H1 (cell line): ENCODE results near the gene TEX22. TPM values are rescaled to one million over a fixed set of nuclear protein-coding genes. Genes with fewer than 3 reads are reported as not detected.

Experiments
- CTCF ChIA-PET: fragments of 300-600 bp; sonication (Branson Sonifier 250); formaldehyde crosslinking; loops from one replicate; lab custom pipeline; 2021; ENCODE audit not compliant: partially characterized antibody; lab: Charles Lee
- POLR2A ChIA-PET: fragments of 300-600 bp; sonication (Branson Sonifier 250); formaldehyde crosslinking; loops from one replicate; lab custom pipeline; 2021; ENCODE audit warnings: inconsistent platforms; ENCODE audit not compliant: partially characterized antibody; lab: Charles Lee
- DNase-seq, 2 experiments: peaks; one replicate each; pipeline versions ENCODE4 v3.0.0 to v3.0.0-alpha.2; 2010 to 2022; ENCODE audit warnings: low spot score in 2 of 2, low read depth in 1 of 2, mixed read lengths in 1 of 2
- FAIRE-seq: peaks from 2 replicates; lab custom pipeline; 2011; peaks lifted over from hg19 to GRCh38; lab: Jason Lieb, UNC
- H2AFZ ChIP-seq: 2 replicates; pipeline ENCODE4 v1.8.1; 2012; ENCODE audit warnings: low read length, inconsistent platforms
- H2AK5ac ChIP-seq: 2 replicates; pipeline ENCODE4 v1.6.1; 2013; ENCODE audit warnings: low read depth, low read length
- H2BK120ac ChIP-seq: replicated peaks from 2 replicates; pipeline ENCODE3; 2013; ENCODE audit warnings: low read depth, low read length, inconsistent platforms
- H2BK12ac ChIP-seq: 2 replicates; pipeline ENCODE4 v1.6.1; 2013; ENCODE audit warnings: low read depth, low read length
- H2BK15ac ChIP-seq: 2 replicates; pipeline ENCODE4 v1.6.1; 2013; ENCODE audit warnings: low read length
- H2BK20ac ChIP-seq: 2 replicates; pipeline ENCODE4 v1.6.1; 2013; ENCODE audit warnings: low read length
- H2BK5ac ChIP-seq: 2 replicates; pipeline ENCODE4 v1.6.1; 2013; ENCODE audit warnings: low read depth, low read length
- H3K14ac ChIP-seq: 2 replicates; pipeline ENCODE4 v1.6.1; 2013; ENCODE audit warnings: inconsistent platforms; ENCODE audit not compliant: insufficient read length
- H3K18ac ChIP-seq: 2 replicates; pipeline ENCODE4 v1.6.1; 2013; ENCODE audit warnings: low read length; ENCODE audit errors: extremely low read depth
- H3K23ac ChIP-seq: 2 replicates; pipeline ENCODE4 v1.6.1; 2013; ENCODE audit warnings: inconsistent platforms; ENCODE audit not compliant: insufficient read length
- H3K23me2 ChIP-seq: 2 replicates; pipeline ENCODE4 v1.6.1; 2013; ENCODE audit warnings: low read depth, low read length
- H3K27ac ChIP-seq: 2 replicates; pipeline ENCODE4 v1.6.1; 2011; ENCODE audit warnings: low read depth, low read length, inconsistent platforms
- H3K27me3 ChIP-seq, 4 experiments: replicated peaks in 1 of 4; 1 replicate in 1 of 4; 2 replicates in 3 of 4; pipeline versions ENCODE4 v1.6.1 to v1.8.1; 2011 to 2013; ENCODE audit warnings: low read length in 3 of 4, mild to moderate bottlenecking in 3 of 4, inconsistent platforms in 2 of 4, mixed read lengths in 2 of 4, moderate library complexity in 1 of 4; ENCODE audit not compliant: control insufficient read depth in 3 of 4, insufficient read depth in 3 of 4; ENCODE audit errors: extremely low read depth in 1 of 4
- H3K36me3 ChIP-seq, 4 experiments: 2 replicates each; pipeline versions ENCODE4 v1.6.1 to v1.8.1; 2011 to 2013; ENCODE audit warnings: mild to moderate bottlenecking in 4 of 4, low read length in 3 of 4, moderate library complexity in 2 of 4, control low read depth in 1 of 4, inconsistent platforms in 1 of 4; ENCODE audit not compliant: insufficient read depth in 4 of 4, control insufficient read depth in 2 of 4
- H3K4ac ChIP-seq: replicated peaks from 2 replicates; pipeline ENCODE3; 2013; ENCODE audit warnings: low read length, low read depth, mixed read lengths, inconsistent platforms; ENCODE audit not compliant: insufficient read length
- H3K4me1 ChIP-seq, 4 experiments: replicated peaks in 1 of 4; 1 replicate in 1 of 4; 2 replicates in 3 of 4; pipeline versions ENCODE4 v1.6.1 to v1.8.1; 2011 to 2013; ENCODE audit warnings: low read length in 3 of 4, inconsistent platforms in 2 of 4, mixed read lengths in 1 of 4; ENCODE audit not compliant: insufficient read depth in 4 of 4, control insufficient read depth in 3 of 4
- H3K4me2 ChIP-seq, 2 experiments: 2 replicates each; pipeline versions ENCODE4 v1.6.1 to v1.8.1; 2011 to 2013; ENCODE audit warnings: low read depth in 2 of 2, low read length in 2 of 2, control low read depth in 1 of 2, inconsistent platforms in 1 of 2, mild to moderate bottlenecking in 1 of 2; ENCODE audit not compliant: insufficient read depth in 1 of 2
- H3K4me3 ChIP-seq, 4 experiments: fragments of 200-600, 300-600 bp in 1 of 4; sonication (generic), shearing (Covaris generic), sonication (Bioruptor Twin) in 1 of 4; 2 replicates each; pipeline versions ENCODE4 v1.5.1 to v1.8.1; 2011 to 2016; ENCODE audit warnings: low read length in 4 of 4, low read depth in 3 of 4, control low read depth in 2 of 4, inconsistent platforms in 2 of 4, mild to moderate bottlenecking in 2 of 4, mixed read lengths in 1 of 4, moderate library complexity in 1 of 4; ENCODE audit not compliant: insufficient read depth in 2 of 4; ENCODE audit errors: extremely low read depth in 1 of 4
- H3K56ac ChIP-seq: replicated peaks from 2 replicates; pipeline ENCODE3; 2013; ENCODE audit warnings: low read depth, mild to moderate bottlenecking, mixed read lengths, low read length, inconsistent platforms; ENCODE audit not compliant: insufficient read length
- H3K79me1 ChIP-seq: 2 replicates; pipeline ENCODE4 v1.6.1; 2013; ENCODE audit warnings: low read depth, low read length, control low read depth
- H3K79me2 ChIP-seq, 2 experiments: 2 replicates each; pipeline versions ENCODE4 v1.6.1 to v1.8.1; 2012 to 2013; ENCODE audit warnings: low read length in 2 of 2, mild to moderate bottlenecking in 2 of 2, inconsistent platforms in 1 of 2; ENCODE audit not compliant: insufficient read depth in 2 of 2, control insufficient read depth in 1 of 2
- H3K9ac ChIP-seq, 4 experiments: replicated peaks in 1 of 4; 1 replicate in 1 of 4; 2 replicates in 3 of 4; pipeline versions ENCODE4 v1.6.1 to v1.8.1; 2011 to 2013; ENCODE audit warnings: low read depth in 3 of 4, low read length in 3 of 4, control low read depth in 2 of 4, mild to moderate bottlenecking in 2 of 4, moderate library complexity in 2 of 4, inconsistent platforms in 1 of 4; ENCODE audit errors: extremely low read depth in 1 of 4
- H3K9me3 ChIP-seq, 2 experiments: 2 replicates each; pipeline versions ENCODE4 v1.6.1 to v1.8.1; 2012 to 2013; ENCODE audit warnings: mild to moderate bottlenecking in 2 of 2, moderate library complexity in 2 of 2, control low read depth in 1 of 2, inconsistent platforms in 1 of 2, low read depth in 1 of 2, low read length in 1 of 2, mixed read lengths in 1 of 2; ENCODE audit not compliant: insufficient read depth in 2 of 2
- H4K20me1 ChIP-seq, 2 experiments: replicated peaks in 1 of 2; 2 replicates each; pipeline versions ENCODE3 to v1.8.1; 2011 to 2013; ENCODE audit warnings: inconsistent platforms in 2 of 2, low read length in 2 of 2, mild to moderate bottlenecking in 1 of 2; ENCODE audit not compliant: insufficient read depth in 2 of 2, control insufficient read depth in 1 of 2
- H4K5ac ChIP-seq: 2 replicates; pipeline ENCODE4 v1.6.1; 2013; ENCODE audit warnings: low read length, low read depth, mixed read lengths, inconsistent platforms; ENCODE audit not compliant: insufficient read length
- H4K8ac ChIP-seq: 2 replicates; pipeline ENCODE4 v1.8.0; 2013; ENCODE audit warnings: mild to moderate bottlenecking, moderate library complexity, low read length, inconsistent platforms; ENCODE audit not compliant: insufficient read depth; ENCODE audit errors: extremely low read depth
- H4K91ac ChIP-seq: replicated peaks from 2 replicates; pipeline ENCODE3; 2013; ENCODE audit warnings: low read length, mixed read lengths, inconsistent platforms; ENCODE audit not compliant: insufficient read length
- ASH2L ChIP-seq: fragments of 200-600, 300-600 bp; sonication (generic); IDR thresholded peaks from one replicate; pipeline ENCODE4 v1.7.1; 2017; ENCODE audit warnings: low read length
- CEBPB ChIP-seq: IDR thresholded peaks from 2 replicates; pipeline ENCODE4 v1.6.1; 2012; ENCODE audit warnings: low read depth, low read length
- CHD2 ChIP-seq: IDR thresholded peaks from 2 replicates; pipeline ENCODE4 v1.6.1; 2012; ENCODE audit warnings: low read length, improper control_type of control experiment
- CREB1 ChIP-seq: IDR thresholded peaks from 2 replicates; pipeline ENCODE4 v1.6.1; 2012; ENCODE audit warnings: inconsistent platforms
- CTCF ChIP-seq, 3 experiments: IDR thresholded peaks; 1 replicate in 2 of 3; 2 replicates in 1 of 3; pipeline versions ENCODE4 v1.5.1 to v1.6.1; 2011; ENCODE audit warnings: low read length in 3 of 3, mild to moderate bottlenecking in 3 of 3, inconsistent platforms in 2 of 3, low read depth in 1 of 3, moderate library complexity in 1 of 3; ENCODE audit not compliant: insufficient read depth in 1 of 3; ENCODE audit errors: control extremely low read depth in 1 of 3
- FOSL1 ChIP-seq: IDR thresholded peaks from 2 replicates; pipeline ENCODE4 v1.6.1; 2011; ENCODE audit warnings: mild to moderate bottlenecking, low read depth, low read length, moderate library complexity; ENCODE audit not compliant: insufficient read depth
- NRF1 ChIP-seq: IDR thresholded peaks from 2 replicates; pipeline ENCODE4 v1.6.1; 2011; ENCODE audit warnings: mild to moderate bottlenecking, low read depth, low read length, improper control_type of control experiment
- POLR2A ChIP-seq, 2 experiments: IDR thresholded peaks; 1 replicate in 1 of 2; 2 replicates in 1 of 2; pipeline ENCODE4 v1.6.1; 2011; ENCODE audit warnings: low read depth in 2 of 2, low read length in 2 of 2, mild to moderate bottlenecking in 2 of 2; ENCODE audit errors: control extremely low read depth in 1 of 2
- RAD21 ChIP-seq, 2 experiments: IDR thresholded peaks in 1 of 2; conservative IDR thresholded peaks in 1 of 2; 2 replicates each; pipeline ENCODE4 v1.6.1; 2011; ENCODE audit warnings: low read depth in 2 of 2, low read length in 2 of 2, improper control_type of control experiment in 1 of 2, inconsistent platforms in 1 of 2, mild to moderate bottlenecking in 1 of 2, moderate library complexity in 1 of 2
- SP1 ChIP-seq: IDR thresholded peaks from 2 replicates; pipeline ENCODE4 v1.6.1; 2011; ENCODE audit warnings: low read depth, low read length
- SP4 ChIP-seq: IDR thresholded peaks from 2 replicates; pipeline ENCODE4 v1.6.1; 2012; ENCODE audit warnings: low read length, inconsistent platforms
- WGBS, 2 experiments: shearing (Covaris generic) in 1 of 2; methylation state at CpG; one replicate each; pipeline versions ENCODE4 v1.1.6 to v1.1.7; 2013 to 2015; ENCODE audit warnings: low lambda C conversion rate in 2 of 2, mixed read lengths in 2 of 2, inconsistent platforms in 1 of 2, low coverage in 1 of 2, missing lambda C conversion rate in 1 of 2; ENCODE audit not compliant: insufficient replicate concordance in 2 of 2, insufficient coverage in 1 of 2, insufficient read length in 1 of 2; ENCODE audit errors: extremely low coverage in 1 of 2, missing lambda C conversion rate in 1 of 2; 5-methylcytosine and 5-hydroxymethylcytosine counted together
- polyA plus RNA-seq, 7 experiments: library from polyadenylated mRNA; depleted of rRNA in 3 of 7; stranded (reverse) in 5 of 7; unstranded in 2 of 7; fragments of >200 nt in 5 of 7; fragments of 200-250 nt in 2 of 7; gene quantifications; 1 replicate in 5 of 7; 2 replicates in 1 of 7; 4 replicates in 1 of 7; pipeline versions ENCODE4 v1.2.1 to v1.2.3, GENCODE V29; 2011 to 2013; ENCODE audit warnings: missing spikeins in 2 of 7, mixed read lengths in 2 of 7
- total RNA-seq: library from RNA; stranded (reverse); fragmentation: NEBNext Ultra II Directional; extraction: Animal tissue kit (Norgen Biotek cat#: 25700); gene quantifications from 2 replicates; pipeline ENCODE4 v1.2.1, GENCODE V29; 2021

Gene TEX22
- total and polyA plus RNA-seq, 2 of the 8 experiments (the other 6 are each of a cell fraction or from before 2014, with no cell fraction given): 0.24 to 0.39 TPM

- Histone ChIP-seq H3K9me3 (no peaks in the 10 kb centered on the region), H2AFZ (no peak overlapping the region), H4K8ac (no peak overlapping the region), H2AK5ac (no peak overlapping the region), H4K91ac (no peak overlapping the region), H3K23me2 (no peaks in the 10 kb centered on the region), H2BK20ac (no peak overlapping the region), H3K4me2 (no peak overlapping the region), H3K4ac (no peak overlapping the region), H3K4me1 (no peaks in the 10 kb centered on the region), H3K18ac (no peak overlapping the region), H3K79me2 (peaks cover 0 to 2% of the 10 kb centered on the region in 2 experiments; a peak in 1 of 4 replicates), H2BK15ac (no peak overlapping the region), H3K4me3 (no peak overlapping the region), H3K9ac (no peak overlapping the region), H4K5ac (no peak overlapping the region), H3K23ac (no peak overlapping the region), H2BK12ac (no peak overlapping the region), H3K14ac (no peak overlapping the region), H4K20me1 (peaks cover 13 to 24% of the 10 kb centered on the region in 2 experiments), H3K36me3 (peaks cover 20 to 63% (median 38%) of the 10 kb centered on the region in 4 experiments), H3K27me3 (no peaks in the 10 kb centered on the region), H2BK5ac (no peak overlapping the region), H3K56ac (no peak overlapping the region), H2BK120ac (no peak overlapping the region), H3K79me1 (peaks cover 6% of the 10 kb centered on the region; the same call in 1 of the 2 replicates), H3K27ac (no peak overlapping the region)
- no peak for FAIRE-seq
- DNase-seq: no peak
- WGBS, 2 experiments: 92% methylated on average over 29 of the region's 29 CpGs; no CpG with 5 or more reads in 1 of the 2 experiments
- ChIA-PET CTCF (interaction anchor here (0.6 to 2.5 kb wide), 7 partner anchors 11 to 72 kb away, joined by 3 to 11 read pairs (median 4); no protein-coding TSS in a partner anchor), POLR2A (interaction anchor here (1.5 kb wide), 1 partner anchor 18 kb away, joined by 3 read pairs; no protein-coding TSS in a partner anchor)
- TF ChIP-seq CREB1 (no peak), CTCF (IDR thresholded peaks at IDR 0.05; ENCODE audit: control extremely low read depth in 1 of 3, insufficient read depth in 1 of 3, low read depth in 1 of 3, low read length in 3 of 3) (no peak), FOSL1 (no peak), RAD21 (IDR thresholded peaks at IDR 0.05 in 1 of 2, conservative IDR thresholded peaks at IDR 0.05 in 1 of 2; ENCODE audit: low read depth in 2 of 2, low read length in 2 of 2) (no peak), CEBPB (no peak), CHD2 (no peak), SP1 (no peak), POLR2A (IDR thresholded peaks at IDR 0.05; ENCODE audit: control extremely low read depth in 1 of 2, low read depth in 2 of 2, low read length in 2 of 2) (no peak), SP4 (no peak), ASH2L (no peak), NRF1 (no peak)
Observed at GRCh38 chr14:105450864-105451720, 52.8 kb downstream of the TEX22 start.
